SK-N-SH treated with all-trans-retinoic acid at 6 μM for 48 hours (cell line): ENCODE measurements around the gene HOATZ.

Experiments
- CREB5 ChIP-seq: fragments of 250-450 bp; sonication (Bioruptor Pico); IDR thresholded peaks from 2 replicates; pipeline ENCODE4 v1.5.1; 2020; ENCODE audit warnings: low read depth, mild to moderate bottlenecking, moderate library complexity
- ESRRG ChIP-seq: fragments of 250-450 bp; sonication (Bioruptor Pico); IDR thresholded peaks from 2 replicates; pipeline ENCODE4 v1.6.1; 2021; ENCODE audit warnings: mild to moderate bottlenecking
- ISL1 ChIP-seq: fragments of 250-450 bp; sonication (Bioruptor Pico); IDR thresholded peaks from 2 replicates; pipeline ENCODE4 v2.1.2; 2022; ENCODE audit warnings: mild to moderate bottlenecking, moderate library complexity
- POU6F1 ChIP-seq: fragments of 250-450 bp; sonication (Bioruptor Pico); IDR thresholded peaks from 2 replicates; pipeline ENCODE4 v1.8.0; 2021; ENCODE audit warnings: low read depth, mild to moderate bottlenecking, moderate library complexity, borderline replicate concordance
- PPARA ChIP-seq: fragments of 250-450 bp; sonication (Bioruptor Pico); IDR thresholded peaks from 2 replicates; pipeline ENCODE4 v1.5.0; 2020; ENCODE audit warnings: mild to moderate bottlenecking, borderline replicate concordance
- ZFP3 ChIP-seq: fragments of 250-450 bp; sonication (Bioruptor Pico); IDR thresholded peaks from 2 replicates; pipeline ENCODE4 v1.5.0; 2020; ENCODE audit warnings: mild to moderate bottlenecking, moderate library complexity
- ZNF70 ChIP-seq: fragments of 450-650 bp; formaldehyde crosslinking; IDR thresholded peaks from 2 replicates; pipeline ENCODE4 v1.5.0; 2020; ENCODE audit warnings: mild to moderate bottlenecking, moderate library complexity
- ZNF8 ChIP-seq: fragments of 450-650 bp; formaldehyde crosslinking; IDR thresholded peaks from 2 replicates; pipeline ENCODE4 v1.5.0; 2020; ENCODE audit warnings: mild to moderate bottlenecking, moderate library complexity
- TF ChIP-seq, protein P1 (sequence below): fragments of 250-450 bp; sonication (Bioruptor Pico); IDR thresholded peaks from 2 replicates; pipeline ENCODE4 v1.8.0; 2020; ENCODE audit warnings: mild to moderate bottlenecking, moderate library complexity, borderline replicate concordance

GRCh38 chr11:111476366-111476765 is 38.2 kb upstream of the HOATZ start:
- no peak for TF ChIP-seq CREB5 (CRISPR knock-in tag)
- no peak for TF ChIP-seq PPARA
- no peak for TF ChIP-seq ZNF70
- TF ChIP-seq ISL1 (CRISPR knock-in tag): no peak
- TF ChIP-seq ZFP3 (CRISPR knock-in tag): no peak
- no peak for TF ChIP-seq ESRRG (CRISPR knock-in tag)
- TF ChIP-seq, protein P1, sequence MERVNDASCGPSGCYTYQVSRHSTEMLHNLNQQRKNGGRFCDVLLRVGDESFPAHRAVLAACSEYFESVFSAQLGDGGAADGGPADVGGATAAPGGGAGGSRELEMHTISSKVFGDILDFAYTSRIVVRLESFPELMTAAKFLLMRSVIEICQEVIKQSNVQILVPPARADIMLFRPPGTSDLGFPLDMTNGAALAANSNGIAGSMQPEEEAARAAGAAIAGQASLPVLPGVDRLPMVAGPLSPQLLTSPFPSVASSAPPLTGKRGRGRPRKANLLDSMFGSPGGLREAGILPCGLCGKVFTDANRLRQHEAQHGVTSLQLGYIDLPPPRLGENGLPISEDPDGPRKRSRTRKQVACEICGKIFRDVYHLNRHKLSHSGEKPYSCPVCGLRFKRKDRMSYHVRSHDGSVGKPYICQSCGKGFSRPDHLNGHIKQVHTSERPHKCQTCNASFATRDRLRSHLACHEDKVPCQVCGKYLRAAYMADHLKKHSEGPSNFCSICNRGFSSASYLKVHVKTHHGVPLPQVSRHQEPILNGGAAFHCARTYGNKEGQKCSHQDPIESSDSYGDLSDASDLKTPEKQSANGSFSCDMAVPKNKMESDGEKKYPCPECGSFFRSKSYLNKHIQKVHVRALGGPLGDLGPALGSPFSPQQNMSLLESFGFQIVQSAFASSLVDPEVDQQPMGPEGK: no peak
- no peak for TF ChIP-seq POU6F1
- TF ChIP-seq ZNF8 (CRISPR knock-in tag): no peak
